Esophagus (tissue), 2 donors: Measurements from ENCODE around the gene MIS12. TPM values are rescaled to one million over a fixed set of nuclear protein-coding genes. Genes with fewer than 3 reads are reported as not detected.

Experiments
- H3K27ac ChIP-seq, 2 donors: one replicate each; pipeline ENCODE4 v1.5.1; 2013; ENCODE audit warnings: low read depth in 2 of 2, mild to moderate bottlenecking in 2 of 2, inconsistent platforms in 1 of 2, low read length in 1 of 2, moderate library complexity in 1 of 2
- H3K27me3 ChIP-seq, 2 donors: one replicate each; pipeline ENCODE4 v1.6.1; 2013; ENCODE audit warnings: low read length in 2 of 2, control low read depth in 1 of 2, mild to moderate bottlenecking in 1 of 2; ENCODE audit not compliant: insufficient read depth in 2 of 2, control insufficient read depth in 1 of 2
- H3K36me3 ChIP-seq, 2 donors: one replicate each; pipeline ENCODE4 v1.6.1; 2013; ENCODE audit warnings: low read length in 1 of 2; ENCODE audit not compliant: control insufficient read depth in 2 of 2, insufficient read depth in 2 of 2
- H3K4me1 ChIP-seq, 2 donors: one replicate each; pipeline ENCODE4 v1.6.1; 2013; ENCODE audit warnings: low read length in 1 of 2; ENCODE audit not compliant: control insufficient read depth in 2 of 2, insufficient read depth in 2 of 2
- H3K4me3 ChIP-seq, 2 donors: one replicate each; pipeline ENCODE4 v1.5.1; 2013; ENCODE audit warnings: low read length in 2 of 2, mild to moderate bottlenecking in 2 of 2, low read depth in 1 of 2, moderate library complexity in 1 of 2
- H3K9me3 ChIP-seq, 2 donors: one replicate each; pipeline ENCODE4 v1.6.1; 2013; ENCODE audit warnings: mild to moderate bottlenecking in 2 of 2, low read depth in 1 of 2, low read length in 1 of 2, moderate library complexity in 1 of 2; ENCODE audit not compliant: control insufficient read depth in 2 of 2, insufficient read depth in 1 of 2
- WGBS, 2 donors: extraction: QIAGEN DNeasy Blood & Tissue Kit; methylation state at CpG; one replicate each; pipeline ENCODE4 v1.1.7; 2013; 5-methylcytosine and 5-hydroxymethylcytosine counted together
- polyA plus RNA-seq, 2 donors: library from polyadenylated mRNA; stranded (reverse); fragments of 200-250 nt; gene quantifications; one replicate each; pipeline ENCODE4 v1.2.3, GENCODE V29; 2013
- donor health status: healthy with polysubstance abuse.
- donor health status: Bipolar disorder and iron deficiency.

Gene MIS12
- polyA plus RNA-seq, 2 donors, result 7.6 to 10.5 TPM

DNA sequence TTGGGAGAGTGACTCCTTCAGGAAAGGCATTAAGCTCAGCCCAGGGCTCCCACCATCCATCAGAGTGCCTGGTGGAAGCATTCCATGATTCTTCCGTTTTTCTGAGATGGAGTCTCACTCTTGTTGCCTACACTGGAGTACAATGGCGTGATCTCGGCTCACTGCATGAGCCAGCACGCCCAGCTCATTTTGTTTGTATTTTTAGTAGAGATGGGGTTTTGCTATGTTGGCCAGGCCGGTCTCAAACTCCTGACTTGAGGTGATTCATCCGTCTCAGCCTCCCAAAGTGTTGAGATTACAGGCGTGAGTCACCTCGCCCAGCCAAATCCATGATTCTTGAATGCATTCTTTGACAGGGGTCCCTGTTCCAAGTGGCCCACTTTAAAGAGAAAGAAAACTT is 23.1 kb downstream of the MIS12 start:
- no peaks in the 10 kb centered on the region for H3K4me1 ChIP-seq
- no peaks in the 10 kb centered on the region for H3K27me3 ChIP-seq
- 74 to 87% methylated on average over 8 of the region's 8 CpGs for whole genome bisulfite sequencing, 2 donors
- peaks cover 0 to 4% of the 10 kb centered on the region in 2 donors for H3K36me3 ChIP-seq
- no peak overlapping the region for H3K27ac ChIP-seq
- no peaks in the 10 kb centered on the region for H3K9me3 ChIP-seq
- no peak overlapping the region for H3K4me3 ChIP-seq

DNA sequence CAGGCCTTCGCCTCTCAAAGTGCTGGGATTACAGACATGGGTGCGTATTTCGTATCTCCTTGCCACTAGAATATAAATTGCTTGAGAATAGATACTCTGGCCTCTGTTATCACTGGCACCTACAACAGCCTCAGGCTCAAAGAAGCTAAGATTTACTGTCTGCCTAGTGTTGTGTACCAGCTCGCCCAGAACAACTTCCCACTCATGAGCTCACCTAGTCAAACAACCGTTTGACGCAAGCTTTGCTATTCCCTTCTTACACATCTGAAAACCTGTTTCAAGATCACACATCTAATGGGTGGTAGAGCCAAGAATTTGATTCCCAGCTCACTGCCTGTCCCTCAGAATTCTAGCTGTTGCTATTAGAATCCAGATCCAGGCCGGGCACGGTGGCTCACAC is 24.4 kb downstream of the MIS12 start:
- no peak overlapping the region for H3K27ac ChIP-seq
- H3K4me1 ChIP-seq, result no peaks in the 10 kb centered on the region
- no peaks in the 10 kb centered on the region for H3K9me3 ChIP-seq
- no peak overlapping the region for H3K4me3 ChIP-seq
- 79 to 82% methylated on average over 8 of the region's 8 CpGs for WGBS, 2 donors
- no peaks in the 10 kb centered on the region for H3K27me3 ChIP-seq
- peaks cover 0 to 8% of the 10 kb centered on the region in 2 donors for H3K36me3 ChIP-seq

DNA sequence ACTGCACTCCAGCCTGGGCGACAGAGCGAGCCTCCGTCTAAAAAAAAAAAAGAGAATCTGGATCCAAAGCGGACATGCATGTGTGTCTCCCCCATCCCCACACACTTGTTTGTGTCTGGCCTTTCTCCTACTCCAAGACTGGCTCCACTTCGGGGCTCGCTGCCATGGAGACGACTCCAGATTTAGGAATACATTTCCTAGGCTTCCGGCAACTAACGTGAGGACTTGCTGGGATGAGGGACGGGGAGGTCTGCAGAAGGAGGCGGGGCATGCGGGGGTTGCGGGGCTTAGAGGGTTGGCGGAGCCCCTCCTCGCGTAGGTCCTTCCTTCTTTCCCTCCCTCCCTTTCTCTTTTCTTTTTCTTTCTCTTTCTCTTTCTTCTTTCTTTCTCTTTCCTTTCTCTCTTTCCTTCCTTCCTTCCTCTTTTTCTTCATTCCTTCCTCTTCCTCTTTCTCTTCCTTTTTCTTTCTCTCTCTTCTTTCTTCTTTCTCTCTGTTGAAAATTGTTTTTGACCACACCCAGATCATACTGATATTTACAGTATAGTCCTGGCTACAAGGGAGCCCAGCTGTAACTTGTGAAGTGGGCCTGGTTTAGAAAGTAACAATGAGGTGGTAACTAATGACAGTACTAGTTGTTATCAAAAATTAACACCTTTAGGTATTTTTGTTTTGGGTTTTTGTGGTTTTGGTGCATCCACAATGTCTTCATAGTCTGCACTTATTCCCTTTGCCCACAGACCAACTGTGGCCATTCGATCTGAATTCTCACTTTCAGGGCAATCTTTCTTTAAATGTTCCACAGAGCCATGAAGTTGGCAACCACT is 25.2 kb downstream of the MIS12 start:
- no peaks in the 10 kb centered on the region for H3K4me1 ChIP-seq
- H3K27me3 ChIP-seq, result no peaks in the 10 kb centered on the region
- H3K4me3 ChIP-seq, result no peak overlapping the region
- H3K36me3 ChIP-seq, result peaks cover 0 to 11% of the 10 kb centered on the region in 2 donors
- WGBS, 2 donors, result 62 to 78% methylated on average over 17 of the region's 17 CpGs
- H3K27ac ChIP-seq, result no peak overlapping the region
- H3K9me3 ChIP-seq, result no peaks in the 10 kb centered on the region

DNA sequence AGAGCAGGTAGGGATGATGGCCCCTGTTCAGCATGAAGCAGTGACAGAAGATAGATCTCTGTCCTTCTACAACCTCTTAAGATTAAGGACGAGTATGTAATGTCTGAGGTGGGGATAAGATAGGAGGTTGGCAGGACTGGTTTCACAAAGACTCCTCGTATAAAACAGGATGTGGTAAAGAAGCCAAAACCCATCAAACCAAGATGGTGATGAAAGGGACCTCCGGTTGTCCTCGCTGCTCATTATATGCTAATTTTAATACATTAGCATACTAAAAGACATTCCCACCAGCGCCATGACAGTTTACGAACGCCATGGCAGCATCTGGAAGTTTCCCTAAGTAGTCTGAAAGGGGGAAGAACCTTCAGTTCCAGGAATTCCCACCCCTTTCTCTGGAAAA is 27.3 kb downstream of the MIS12 start:
- H3K9me3 ChIP-seq, result no peaks in the 10 kb centered on the region
- no peaks in the 10 kb centered on the region for H3K27me3 ChIP-seq
- WGBS, 2 donors, result 65 to 78% methylated on average over 7 of the region's 7 CpGs
- H3K36me3 ChIP-seq, result peaks cover 0 to 11% of the 10 kb centered on the region in 2 donors
- H3K4me3 ChIP-seq, result no peak overlapping the region
- no peak overlapping the region for H3K27ac ChIP-seq
- no peaks in the 10 kb centered on the region for H3K4me1 ChIP-seq

DNA sequence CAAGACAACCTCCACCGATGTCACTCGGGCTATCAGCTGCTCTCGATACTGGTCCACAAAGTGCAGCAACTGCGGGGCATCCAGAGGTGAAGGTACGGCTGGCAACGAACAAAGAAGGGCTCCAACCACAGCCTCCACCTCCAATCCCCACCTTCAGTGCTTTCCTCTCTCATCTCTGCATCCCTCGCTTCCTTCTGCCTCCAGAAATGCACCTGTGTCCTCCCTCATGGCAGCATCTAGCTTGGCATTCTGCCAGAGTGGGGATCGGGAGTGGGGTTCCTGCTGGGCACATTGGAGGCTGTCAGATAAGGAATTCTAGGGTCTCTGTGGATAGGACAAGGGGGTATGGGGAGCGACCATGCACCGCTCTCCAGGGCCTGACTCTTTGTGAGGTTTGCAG is 28.6 kb downstream of the MIS12 start:
- 91 to 97% methylated on average over 10 of the region's 10 CpGs for WGBS, 2 donors

DNA sequence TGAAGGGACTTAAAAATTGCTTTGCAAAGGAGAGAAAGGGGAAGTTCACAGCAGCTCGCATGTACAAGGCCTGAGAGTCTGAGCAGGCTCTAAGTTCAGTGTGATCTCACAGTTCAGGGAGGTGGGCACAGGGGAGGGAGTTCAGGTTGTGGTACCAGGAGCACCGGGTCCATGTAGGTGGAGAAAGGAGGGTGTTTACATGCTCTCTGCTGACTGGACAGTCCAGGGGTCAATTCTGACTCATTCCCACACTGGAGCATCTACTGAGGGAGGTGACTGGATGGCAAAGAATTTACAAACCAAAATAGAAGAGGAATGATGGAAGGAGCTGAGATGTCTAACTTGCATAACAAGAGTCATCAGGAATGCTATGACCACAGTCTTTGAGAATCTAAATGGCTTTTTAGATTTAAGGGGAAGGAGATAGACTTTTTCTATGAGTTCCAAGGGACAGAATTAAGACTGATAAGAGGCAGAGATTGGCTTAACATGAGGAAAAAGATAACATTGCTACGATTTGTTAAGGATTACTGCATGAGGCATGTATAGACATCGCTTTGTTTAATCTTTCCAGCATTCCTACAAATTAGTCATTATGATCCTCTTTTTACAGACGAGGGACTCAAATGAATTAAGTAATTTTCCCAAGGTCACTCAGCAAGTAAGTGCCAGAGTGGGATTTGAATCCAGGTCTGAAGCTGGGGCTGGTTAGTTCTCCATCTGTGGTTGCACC is 29.9 kb downstream of the MIS12 start:
- H3K27ac ChIP-seq, result no peak overlapping the region
- peaks cover 0 to 12% of the 10 kb centered on the region in 2 donors for H3K36me3 ChIP-seq
- H3K4me1 ChIP-seq, result no peaks in the 10 kb centered on the region
- H3K9me3 ChIP-seq, result no peaks in the 10 kb centered on the region
- 48 to 57% methylated on average over 5 of the region's 5 CpGs for whole genome bisulfite sequencing, 2 donors
- H3K4me3 ChIP-seq, result no peak overlapping the region
- H3K27me3 ChIP-seq, result no peaks in the 10 kb centered on the region

More for the DNA sequence above, 28.6 kb downstream of the MIS12 start:
- H3K4me1 ChIP-seq, result no peaks in the 10 kb centered on the region
- H3K27me3 ChIP-seq, result no peaks in the 10 kb centered on the region
- H3K4me3 ChIP-seq, result no peak overlapping the region
- H3K9me3 ChIP-seq, result no peaks in the 10 kb centered on the region
- no peak overlapping the region for H3K27ac ChIP-seq
- H3K36me3 ChIP-seq, result peaks cover 0 to 11% of the 10 kb centered on the region in 2 donors

DNA sequence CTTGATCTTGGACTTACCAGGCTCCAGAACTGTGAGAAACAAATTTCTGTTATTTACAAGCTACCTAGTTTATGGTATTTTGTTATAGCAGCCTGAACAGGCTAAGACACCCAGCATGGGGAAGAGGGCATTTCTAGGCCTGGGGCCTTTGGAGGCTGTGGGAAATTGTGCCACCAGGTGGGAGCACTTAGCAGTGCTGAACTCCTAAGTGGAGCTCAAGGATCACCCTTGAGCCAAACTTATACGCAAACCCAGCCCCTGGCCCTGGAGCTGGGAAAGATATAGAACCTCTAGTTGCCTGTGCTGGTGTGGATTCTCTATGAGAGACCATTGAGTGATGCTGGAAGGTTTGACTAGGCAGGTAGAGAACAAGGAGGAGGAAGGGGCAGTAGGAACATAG is 36.1 kb downstream of the MIS12 start:
- 96 to 100% methylated on average over 1 of the region's 1 CpG for WGBS, 2 donors
- Histone ChIP-seq H3K4me3 (no peak overlapping the region), H3K4me1 (no peaks in the 10 kb centered on the region), H3K27ac (no peak overlapping the region), H3K36me3 (peaks cover 0 to 31% of the 10 kb centered on the region in 2 donors), H3K27me3 (no peaks in the 10 kb centered on the region), H3K9me3 (no peaks in the 10 kb centered on the region)

DNA sequence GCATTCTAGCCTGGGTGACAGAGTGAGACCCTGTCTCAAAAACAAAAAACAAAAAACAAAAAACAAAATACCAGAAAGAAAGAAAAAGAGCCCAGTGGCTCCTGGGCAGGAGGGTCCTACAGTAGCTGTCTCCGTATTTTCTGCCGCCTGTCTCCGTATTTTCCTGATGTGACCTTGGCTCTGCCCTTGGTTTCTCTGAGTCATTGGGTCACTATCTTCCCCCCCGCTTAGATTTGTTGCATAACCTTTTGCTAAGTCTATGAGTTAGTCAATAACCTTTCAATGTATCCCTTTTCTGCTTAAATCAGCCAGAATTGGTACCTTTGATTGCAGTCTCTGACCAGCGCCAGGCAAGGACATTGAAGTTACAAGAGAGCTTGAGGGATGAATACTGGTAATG is 36.9 kb downstream of the MIS12 start:
- WGBS, 2 donors, result 89 to 96% methylated on average over 5 of the region's 5 CpGs
- no peak overlapping the region for H3K27ac ChIP-seq

DNA sequence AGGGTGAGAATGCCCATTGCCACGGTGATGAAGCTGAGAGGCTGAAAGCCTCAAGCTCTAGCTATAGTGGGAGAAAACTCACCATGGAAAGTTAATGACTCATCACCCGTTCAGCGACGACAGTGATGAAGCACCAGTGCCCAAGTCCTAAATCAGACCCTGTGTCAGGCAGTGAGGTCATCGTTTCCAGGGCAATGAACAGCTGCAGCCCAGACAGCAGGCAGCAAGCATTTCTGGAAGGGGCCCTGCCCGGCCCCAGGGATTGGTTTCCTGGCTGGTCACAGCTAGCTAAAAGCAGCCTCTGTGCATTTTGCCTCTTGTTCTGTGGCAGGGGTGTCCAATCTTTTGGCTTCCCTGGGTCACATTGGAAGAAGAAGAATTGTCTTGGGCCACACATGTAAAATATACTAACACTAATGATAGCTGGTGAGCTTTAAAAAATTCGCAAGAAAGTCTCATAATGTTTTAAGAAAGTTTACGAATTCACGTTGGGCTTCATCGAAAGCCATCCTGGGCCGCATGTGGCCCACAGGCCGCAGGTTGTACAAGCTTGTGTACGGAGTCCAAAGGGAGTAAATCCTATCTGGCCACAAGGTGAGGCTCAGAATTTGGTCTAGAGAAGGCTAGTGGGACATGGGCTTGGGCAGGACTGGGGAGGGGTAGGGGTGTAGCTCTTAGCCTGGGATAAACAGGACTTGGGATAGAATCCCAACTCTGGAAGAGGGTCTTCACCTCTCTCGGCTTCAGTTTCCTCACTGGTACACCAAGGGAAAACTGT is 40.6 kb downstream of the MIS12 start:
- H3K36me3 ChIP-seq, result peaks cover 0 to 38% of the 10 kb centered on the region in 2 donors
- no peaks in the 10 kb centered on the region for H3K9me3 ChIP-seq
- no peaks in the 10 kb centered on the region for H3K27me3 ChIP-seq
- WGBS, 2 donors, result 58 to 60% methylated on average over 14 of the region's 14 CpGs
- H3K27ac ChIP-seq, result no peak overlapping the region
- no peak overlapping the region for H3K4me3 ChIP-seq
- no peaks in the 10 kb centered on the region for H3K4me1 ChIP-seq

More for the DNA sequence above, 36.9 kb downstream of the MIS12 start:
- peaks cover 0 to 37% of the 10 kb centered on the region in 2 donors for H3K36me3 ChIP-seq
- no peaks in the 10 kb centered on the region for H3K9me3 ChIP-seq
- no peaks in the 10 kb centered on the region for H3K27me3 ChIP-seq
- no peaks in the 10 kb centered on the region for H3K4me1 ChIP-seq
- no peak overlapping the region for H3K4me3 ChIP-seq
